Fibroblast of pulmonary artery (primary cell): ENCODE data around the gene PIK3R5.

Experiments used
- DNase-seq: peaks from one replicate; pipeline ENCODE4 v3.0.0-alpha.2; 2010; ENCODE audit warnings: low read depth
- H3K4me3 ChIP-seq: replicated peaks from 2 replicates; pipeline ENCODE4 v1.5.1; 2011; ENCODE audit warnings: low read depth, mild to moderate bottlenecking, control low read depth, low read length, moderate library complexity
- TF ChIP-seq, protein P1 (sequence below): IDR thresholded peaks from 2 replicates; pipeline ENCODE4 v1.5.1; 2011; ENCODE audit warnings: mild to moderate bottlenecking, control low read depth, low read length, inconsistent platforms; ENCODE audit errors: missing control alignments

Gene PIK3R5

DNA sequence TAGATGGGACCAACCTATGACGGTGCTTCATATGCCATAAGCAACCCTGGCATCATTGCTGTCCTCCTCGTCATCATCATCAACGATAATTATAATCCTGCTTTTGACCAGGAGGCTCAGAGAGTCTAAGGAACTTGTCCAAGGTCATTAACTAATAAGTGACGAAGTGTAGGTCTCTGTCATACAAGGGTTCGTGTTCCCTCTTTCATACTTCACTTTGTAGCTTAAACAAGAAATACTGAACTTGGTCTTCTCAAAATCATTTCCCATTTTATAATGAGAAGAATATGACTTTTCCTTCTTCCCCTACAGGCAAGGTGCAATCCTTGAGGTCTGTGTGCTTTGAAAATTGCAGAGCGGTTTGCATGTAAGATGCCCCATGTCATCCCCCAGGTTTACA lies 66.9 kb downstream of the PIK3R5 start:
- no peak overlapping the region for H3K4me3 ChIP-seq
- TF ChIP-seq, protein P1, sequence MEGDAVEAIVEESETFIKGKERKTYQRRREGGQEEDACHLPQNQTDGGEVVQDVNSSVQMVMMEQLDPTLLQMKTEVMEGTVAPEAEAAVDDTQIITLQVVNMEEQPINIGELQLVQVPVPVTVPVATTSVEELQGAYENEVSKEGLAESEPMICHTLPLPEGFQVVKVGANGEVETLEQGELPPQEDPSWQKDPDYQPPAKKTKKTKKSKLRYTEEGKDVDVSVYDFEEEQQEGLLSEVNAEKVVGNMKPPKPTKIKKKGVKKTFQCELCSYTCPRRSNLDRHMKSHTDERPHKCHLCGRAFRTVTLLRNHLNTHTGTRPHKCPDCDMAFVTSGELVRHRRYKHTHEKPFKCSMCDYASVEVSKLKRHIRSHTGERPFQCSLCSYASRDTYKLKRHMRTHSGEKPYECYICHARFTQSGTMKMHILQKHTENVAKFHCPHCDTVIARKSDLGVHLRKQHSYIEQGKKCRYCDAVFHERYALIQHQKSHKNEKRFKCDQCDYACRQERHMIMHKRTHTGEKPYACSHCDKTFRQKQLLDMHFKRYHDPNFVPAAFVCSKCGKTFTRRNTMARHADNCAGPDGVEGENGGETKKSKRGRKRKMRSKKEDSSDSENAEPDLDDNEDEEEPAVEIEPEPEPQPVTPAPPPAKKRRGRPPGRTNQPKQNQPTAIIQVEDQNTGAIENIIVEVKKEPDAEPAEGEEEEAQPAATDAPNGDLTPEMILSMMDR, result no peak
- DNase-seq, result no peak

DNA sequence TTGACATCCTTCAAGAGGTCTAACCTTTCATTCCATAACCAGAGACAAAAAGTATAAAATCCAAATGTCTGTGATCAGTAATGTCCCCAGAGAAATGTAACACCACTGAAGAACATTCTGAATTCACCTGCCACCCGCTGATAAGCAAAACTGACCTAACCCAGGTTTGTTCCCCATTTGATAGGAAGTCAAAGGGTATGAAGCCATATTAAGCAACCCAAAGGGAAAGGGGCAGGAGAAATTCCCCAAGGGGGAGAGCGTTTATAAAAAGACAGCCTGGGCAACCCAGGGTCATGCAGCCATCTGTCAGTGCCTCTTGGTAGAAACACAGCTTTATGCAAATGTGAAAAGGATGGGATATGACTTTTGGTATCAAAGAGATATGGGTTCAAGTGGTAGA lies 67.4 kb downstream of the PIK3R5 start:
- TF ChIP-seq, protein P1, result no peak
- DNase-seq, result no peak
- no peak overlapping the region for H3K4me3 ChIP-seq

DNA sequence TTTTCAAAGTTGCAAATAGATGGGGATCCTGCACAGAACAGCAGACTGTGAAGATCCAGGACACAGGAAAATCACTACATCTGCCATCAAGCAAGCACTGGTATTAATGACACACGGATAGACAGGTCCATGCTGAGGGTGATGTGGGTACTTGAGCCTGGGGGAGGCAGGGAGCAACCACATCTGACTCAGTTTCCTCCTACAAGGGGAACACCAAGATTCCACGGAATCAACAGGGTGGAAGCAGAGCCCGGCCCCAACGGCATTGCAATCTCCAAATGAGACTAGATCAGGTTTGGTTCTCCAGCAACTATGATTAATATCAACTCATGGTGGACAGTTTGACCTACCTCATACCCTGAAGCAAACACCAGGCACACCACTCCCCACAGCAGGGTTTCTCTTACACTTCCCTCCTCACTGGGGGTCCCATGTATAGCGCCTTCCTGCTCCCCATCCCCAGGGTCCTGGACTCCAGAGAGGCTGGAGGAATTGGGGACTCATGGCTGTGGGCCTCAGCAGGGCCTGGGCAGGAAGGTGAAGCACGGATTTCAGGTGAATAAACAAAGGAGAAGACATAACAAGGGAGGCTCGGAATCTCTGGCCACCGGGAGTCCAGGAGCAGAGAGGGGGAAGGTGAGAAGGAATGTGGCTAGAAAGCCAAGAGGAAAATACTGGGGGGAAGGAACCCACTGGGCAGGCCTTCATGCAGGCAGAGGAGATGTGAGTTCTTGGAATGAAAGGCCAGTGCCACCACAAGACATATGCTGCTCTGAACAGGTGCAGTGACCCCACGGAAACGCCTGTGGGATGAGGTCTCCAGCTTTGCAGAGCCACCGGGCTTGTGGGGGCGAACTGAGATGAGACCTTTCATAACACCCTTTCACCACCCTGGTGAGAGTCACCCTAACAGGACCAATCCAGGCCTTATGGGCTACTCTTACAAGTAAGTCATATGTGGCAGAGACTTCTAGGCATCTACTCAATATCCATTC lies 68.6 kb downstream of the PIK3R5 start:
- TF ChIP-seq, protein P1, result no peak
- DNase-seq, result no peak
- no peak overlapping the region for H3K4me3 ChIP-seq

DNA sequence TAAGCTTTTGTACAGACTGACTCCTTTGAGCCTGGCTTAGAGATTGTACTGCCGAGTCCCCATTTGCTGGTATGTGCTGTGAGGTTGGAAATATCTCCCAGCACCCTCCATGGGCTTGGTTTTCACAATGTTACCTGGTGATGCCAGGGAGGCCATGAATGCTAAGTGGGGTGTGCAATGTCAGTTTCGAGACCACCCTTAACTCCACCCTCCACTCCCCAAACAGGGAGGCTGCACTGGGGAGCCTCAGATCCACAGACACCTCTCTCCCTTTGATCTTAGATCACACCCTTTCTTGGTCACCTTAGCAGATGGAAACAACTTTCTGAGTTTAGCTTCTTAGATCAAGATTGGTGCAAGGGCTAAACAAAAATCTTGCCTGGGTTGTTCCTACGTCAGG lies 69.4 kb downstream of the PIK3R5 start:
- H3K4me3 ChIP-seq, result no peak overlapping the region
- no peak for DNase-seq
- TF ChIP-seq, protein P1, result no peak

DNA sequence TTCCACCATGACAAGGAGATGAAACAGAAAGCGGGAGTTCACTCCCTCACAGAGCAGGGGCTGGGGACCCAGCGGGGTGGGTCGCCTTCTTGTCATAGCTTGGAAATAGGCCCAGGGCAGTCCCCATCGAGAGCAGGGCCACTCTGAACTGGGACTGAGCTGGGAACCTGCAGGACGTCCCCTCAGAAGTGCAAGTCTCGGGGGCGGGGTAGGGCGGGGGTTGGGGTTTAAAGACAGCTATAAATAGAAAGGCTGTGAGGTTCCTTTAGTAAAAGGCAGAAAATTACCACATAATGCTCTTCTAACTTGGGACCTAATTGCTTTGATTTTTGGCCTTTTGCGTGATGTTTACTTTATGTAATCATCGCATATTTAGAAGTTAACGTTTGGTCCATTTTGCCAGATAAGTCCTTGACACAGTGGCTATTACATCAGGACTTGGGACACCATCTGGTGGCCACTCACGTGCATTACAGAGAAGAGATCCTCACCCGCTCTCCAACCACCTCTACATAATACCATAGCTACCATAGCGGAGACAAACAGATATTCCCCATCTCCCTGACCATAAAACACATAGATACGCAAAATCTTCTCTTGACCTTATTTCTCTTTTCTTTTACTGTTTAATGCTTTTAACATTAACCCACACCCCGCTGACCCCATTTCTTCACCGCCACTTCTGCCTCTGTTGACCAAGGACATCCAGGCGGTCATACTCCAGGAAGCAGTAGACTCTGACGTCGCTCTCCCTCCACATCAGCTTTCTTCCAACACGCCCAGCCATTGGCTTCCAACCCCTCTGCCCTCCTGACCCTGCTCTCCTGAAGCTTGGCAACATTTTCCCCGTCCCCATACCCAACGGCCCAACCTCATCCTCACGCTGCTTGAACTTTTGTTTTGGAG lies 70.6 kb downstream of the PIK3R5 start:
- peak; percentile 79 for DNase-seq
- TF ChIP-seq, protein P1, result peak; percentile 89
- peak overlapping the region; percentile 9 for H3K4me3 ChIP-seq

DNA sequence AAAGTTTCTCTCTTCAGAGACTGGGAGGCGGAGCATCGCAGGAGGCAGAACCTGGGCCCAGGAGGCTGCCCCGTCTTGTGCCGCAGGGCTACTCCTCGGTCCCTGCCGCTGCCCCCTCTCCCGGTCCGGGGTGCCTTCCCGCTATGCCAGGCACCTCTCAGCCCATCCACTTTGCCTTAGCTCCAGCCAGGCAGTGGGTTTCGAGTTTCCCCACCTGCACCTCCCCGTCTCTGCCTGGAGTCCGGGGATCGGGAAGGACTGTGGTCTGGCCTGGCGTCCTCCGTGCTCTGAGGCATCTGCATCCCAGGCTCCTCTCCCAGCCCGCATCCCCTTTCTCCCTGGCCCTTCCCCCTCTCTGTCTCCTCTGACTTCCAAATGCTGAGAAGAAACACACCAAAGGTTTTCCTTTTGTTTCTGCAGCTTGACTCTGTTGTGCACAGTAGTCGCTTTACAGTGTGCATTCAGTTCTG lies 71.3 kb downstream of the PIK3R5 start:
- peak overlapping the region; percentile 9 for H3K4me3 ChIP-seq
- TF ChIP-seq, protein P1, result no peak
- DNase-seq, result no peak
